HCT116 (cell line): ENCODE data around the gene NXPH1.

Experiments used
- ATF3 ChIP-seq: IDR thresholded peaks from 2 replicates; pipeline ENCODE4 v1.6.1; 2012
- CBX3 ChIP-seq: IDR thresholded peaks from 2 replicates; pipeline ENCODE4 v1.6.1; 2012; ENCODE audit warnings: low read depth
- CTCF ChIP-seq, 3 experiments: fragments of 200-600 bp in 1 of 3; sonication (generic) in 1 of 3; IDR thresholded peaks in 2 of 3; conservative IDR thresholded peaks in 1 of 3; 2 replicates each; pipeline ENCODE4 v1.5.1; 2012 to 2017; ENCODE audit warnings: low read depth in 2 of 3, low read length in 2 of 3, antibody characterized with exemption in 1 of 3, borderline replicate concordance in 1 of 3, control low read depth in 1 of 3, mild to moderate bottlenecking in 1 of 3, mixed read lengths in 1 of 3, mixed run types in 1 of 3, moderate library complexity in 1 of 3; ENCODE audit not compliant: insufficient read depth in 1 of 3
- EGR1 ChIP-seq: IDR thresholded peaks from 2 replicates; pipeline ENCODE4 v1.6.1; 2012; ENCODE audit warnings: low read depth
- EZH2 ChIP-seq: fragments of 200-600 bp; sonication (generic); IDR thresholded peaks from 2 replicates; pipeline ENCODE4 v1.6.1; 2017; ENCODE audit warnings: antibody characterized with exemption, mixed run types
- EZH2phosphoT487 ChIP-seq: fragments of 200-600 bp; IDR thresholded peaks from 2 replicates; pipeline ENCODE4 v1.6.1; 2018; ENCODE audit warnings: antibody characterized with exemption, borderline replicate concordance
- JUND ChIP-seq: IDR thresholded peaks from 2 replicates; pipeline ENCODE4 v1.6.1; 2012
- MAX ChIP-seq: IDR thresholded peaks from 2 replicates; pipeline ENCODE4 v1.6.1; 2012
- POLR2A ChIP-seq: IDR thresholded peaks from 2 replicates; pipeline ENCODE4 v1.7.0; 2011; ENCODE audit warnings: borderline replicate concordance; ENCODE audit not compliant: insufficient read depth, insufficient read length; ENCODE audit errors: extremely low read depth
- POLR2AphosphoS5 ChIP-seq: IDR thresholded peaks from 2 replicates; pipeline ENCODE4 v1.6.1; 2011; ENCODE audit warnings: mild to moderate bottlenecking, low read depth, low read length, moderate library complexity
- SIN3A ChIP-seq: IDR thresholded peaks from 2 replicates; pipeline ENCODE4 v1.6.1; 2012; ENCODE audit warnings: low read depth

- TF ChIP-seq CTCF (IDR thresholded peaks at IDR 0.05 in 2 of 3, conservative IDR thresholded peaks at IDR 0.05 in 1 of 3; ENCODE audit: borderline replicate concordance in 1 of 3, insufficient read depth in 1 of 3, low read depth in 2 of 3, low read length in 2 of 3), result no peak
- TF ChIP-seq JUND, result no peak
- no peak for TF ChIP-seq MAX
- no peak for TF ChIP-seq POLR2A
- TF ChIP-seq EZH2, result no peak
- no peak for TF ChIP-seq POLR2AphosphoS5
- TF ChIP-seq EZH2phosphoT487, result no peak
- no peak for TF ChIP-seq SIN3A
- no peak for TF ChIP-seq EGR1
- no peak for TF ChIP-seq ATF3
- TF ChIP-seq CBX3, result no peak
Measured at GRCh38 chr7:8684426-8684825, 251.0 kb downstream of the NXPH1 start.
